Colonic mucosa (tissue), 4 donors: ENCODE measurements around the gene PAX5. TPM values are rescaled to one million over a fixed set of nuclear protein-coding genes. Genes with fewer than 3 reads are reported as not detected.

ENCODE experiments used
- DNase-seq: peaks from one replicate; pipeline ENCODE4 v3.0.0-alpha.2; 2020
- H3K27ac ChIP-seq: fragments of 200-600 bp; one replicate; pipeline ENCODE4 v1.8.0; 2021
- H3K27me3 ChIP-seq: fragments of 200-600 bp; one replicate; pipeline ENCODE4 v1.8.0; 2021
- H3K36me3 ChIP-seq: fragments of 200-600 bp; one replicate; pipeline ENCODE4 v1.8.0; 2021
- H3K4me1 ChIP-seq: fragments of 200-600 bp; one replicate; pipeline ENCODE4 v1.8.0; 2021; ENCODE audit warnings: mild to moderate bottlenecking
- H3K4me3 ChIP-seq: fragments of 200-600 bp; one replicate; pipeline ENCODE4 v1.8.0; 2021
- H3K9ac ChIP-seq, 2 donors: one replicate each; pipeline ENCODE4 v1.7.0; 2013; ENCODE audit warnings: control low read depth in 2 of 2, low read depth in 2 of 2, low read length in 2 of 2
- H3K9me3 ChIP-seq: fragments of 200-600 bp; one replicate; pipeline ENCODE4 v1.8.0; 2021
- CTCF ChIP-seq: fragments of 200-600 bp; IDR thresholded peaks from one replicate; pipeline ENCODE4 v1.8.0; 2022; ENCODE audit warnings: antibody characterized with exemption, mild to moderate bottlenecking
- intact Hi-C: fragments of 100-400 bp; cut with DNase I; formaldehyde crosslinking; loops from one replicate; pipeline ENCODE4 v1.14.1; 2022
- total RNA-seq, 2 donors: library from RNA; stranded (reverse); fragmentation: NEBNext Ultra II Directional in 1 of 2; extraction: Animal tissue kit (Norgen Biotek cat#: 25700) in 1 of 2; gene quantifications; one replicate each; pipeline ENCODE4 v1.2.1, GENCODE V29; 2021
- donor health status: healthy.
- donor health status: DM: no; HTN: no; CAD: no.
- donor health status: DM: no; HTN: no; CAD: no.

The PAX5 gene
- total RNA-seq, 2 donors from 2014 or later = 0.08 to 0.32 TPM

DNA sequence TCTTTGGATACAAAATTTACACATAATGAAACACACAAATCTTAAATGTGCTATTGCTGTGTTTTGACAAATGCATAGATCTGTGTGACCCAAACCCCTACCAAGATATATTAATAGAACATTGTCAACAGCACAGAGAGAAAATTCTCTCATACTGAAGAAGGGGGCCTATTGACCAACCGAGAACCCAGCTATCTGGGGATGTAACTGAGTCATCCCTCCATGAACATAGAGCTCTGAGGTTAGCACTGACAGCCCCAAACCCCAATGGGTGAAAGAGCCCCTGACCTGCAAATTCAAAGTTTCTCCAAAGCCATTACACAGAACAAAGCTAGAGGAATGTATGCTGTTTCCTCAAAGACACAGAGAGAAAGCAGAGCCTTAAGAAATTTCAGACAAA, 180.8 kb downstream of the PAX5 start:
- Histone ChIP-seq H3K27me3 (no peaks in the 10 kb centered on the region), H3K9me3 (no peaks in the 10 kb centered on the region), H3K4me3 (no peak overlapping the region), H3K27ac (no peak overlapping the region), H3K4me1 (no peaks in the 10 kb centered on the region), H3K36me3 (no peaks in the 10 kb centered on the region), H3K9ac (no peak overlapping the region)
- intact Hi-C loops = no loop called here
- DNase-seq = no peak
- no peak for TF ChIP-seq CTCF

DNA sequence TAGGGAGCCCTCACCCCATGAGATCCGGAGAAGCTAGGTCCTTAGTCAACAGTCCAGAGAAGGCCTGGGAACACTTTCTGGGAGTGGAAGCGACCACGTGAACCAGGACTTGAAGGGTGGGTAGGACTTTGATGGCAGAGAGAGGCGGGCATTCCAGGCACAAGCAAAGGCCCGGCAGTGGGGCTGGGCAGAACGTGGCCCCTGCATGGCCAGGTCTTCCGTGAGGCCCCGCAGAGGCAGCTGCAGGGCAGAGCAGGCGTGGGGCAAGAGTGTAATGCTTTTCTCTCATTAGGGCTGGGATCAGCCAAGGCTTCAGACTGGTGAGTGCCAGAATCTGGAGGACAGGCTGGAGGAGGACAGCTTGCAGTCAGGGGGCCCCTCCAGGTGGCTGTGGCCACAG, 184.1 kb downstream of the PAX5 start:
- no peaks in the 10 kb centered on the region for H3K4me1 ChIP-seq
- H3K4me3 ChIP-seq = no peak overlapping the region
- no peak overlapping the region for H3K27ac ChIP-seq
- no peak for DNase-seq
- H3K36me3 ChIP-seq = no peaks in the 10 kb centered on the region
- no peaks in the 10 kb centered on the region for H3K27me3 ChIP-seq
- TF ChIP-seq CTCF = no peak
- intact Hi-C loops = no loop called here
- no peaks in the 10 kb centered on the region for H3K9me3 ChIP-seq
- no peak overlapping the region for H3K9ac ChIP-seq

- Histone ChIP-seq H3K4me1 (no peaks in the 10 kb centered on the region), H3K27me3 (no peaks in the 10 kb centered on the region), H3K27ac (no peak overlapping the region), H3K4me3 (no peak overlapping the region), H3K36me3 (no peaks in the 10 kb centered on the region), H3K9ac (no peak overlapping the region), H3K9me3 (no peaks in the 10 kb centered on the region)
- intact Hi-C loops = no loop called here
- TF ChIP-seq CTCF = no peak
- DNase-seq = no peak
Measured at GRCh38 chr9:36848946-36849345, 185.1 kb downstream of the PAX5 start.

GRCh38 chr9:36847781-36848673, 186.0 kb downstream of the PAX5 start:
- Histone ChIP-seq H3K36me3 (no peaks in the 10 kb centered on the region), H3K4me1 (no peaks in the 10 kb centered on the region), H3K27ac (no peak overlapping the region), H3K9me3 (no peaks in the 10 kb centered on the region), H3K27me3 (no peaks in the 10 kb centered on the region), H3K9ac (no peak overlapping the region), H3K4me3 (no peak overlapping the region)
- DNase-seq = no peak
- intact Hi-C loops = no loop called here
- TF ChIP-seq CTCF = no peak

DNA sequence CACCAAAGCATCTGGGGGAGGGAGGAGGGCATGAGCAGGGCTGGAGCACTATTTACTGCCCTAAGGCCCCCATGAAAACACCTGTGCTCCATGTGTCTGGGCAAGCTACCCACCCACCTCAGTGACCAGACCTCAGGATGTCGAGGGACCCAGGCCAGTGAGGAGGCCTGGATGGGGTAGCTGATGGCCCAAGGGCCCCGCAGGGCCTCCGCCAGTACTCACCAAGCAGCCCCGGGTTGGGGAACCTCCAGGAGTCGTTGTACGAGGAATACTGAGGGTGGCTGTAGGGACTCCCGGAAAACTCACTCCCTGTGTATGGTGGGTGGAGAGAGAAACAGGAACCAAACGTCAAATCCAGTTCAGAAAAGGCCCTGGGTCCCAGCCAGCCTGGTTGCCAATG, 187.4 kb downstream of the PAX5 start:
- H3K9me3 ChIP-seq = no peaks in the 10 kb centered on the region
- no peak for DNase-seq
- no peaks in the 10 kb centered on the region for H3K27me3 ChIP-seq
- no peak overlapping the region for H3K4me3 ChIP-seq
- no peak overlapping the region for H3K9ac ChIP-seq
- intact Hi-C loops = no loop called here
- no peak for TF ChIP-seq CTCF
- no peaks in the 10 kb centered on the region for H3K4me1 ChIP-seq
- no peaks in the 10 kb centered on the region for H3K36me3 ChIP-seq
- H3K27ac ChIP-seq = no peak overlapping the region
